B cell (primary cell): ENCODE measurements around the gene NPNT. TPM values are rescaled to one million over a fixed set of nuclear protein-coding genes. Genes with fewer than 3 reads are reported as not detected.

Experiments used
- ATAC-seq: fragments of 200-7000 bp; cut with Tn5 transposase; one replicate; pipeline ENCODE4 v1.10.0; 2021; ENCODE audit warnings: low read depth, mild to moderate bottlenecking, moderate number of reproducible peaks, moderate library complexity
- CTCF ChIA-PET: fragments of 350-600 bp; sonication (Branson Sonifier 250); formaldehyde crosslinking; loops from one replicate; lab custom pipeline; 2021; ENCODE audit warnings: antibody characterized with exemption, inconsistent platforms; lab: Charles Lee
- POLR2A ChIA-PET: fragments of 350-600 bp; sonication (Branson Sonifier 250); formaldehyde crosslinking; loops from one replicate; lab custom pipeline; 2021; ENCODE audit warnings: antibody characterized with exemption; lab: Charles Lee
- DNase-seq: peaks from one replicate; pipeline ENCODE4 v3.0.0; 2013
- H2AFZ ChIP-seq: 2 replicates; pipeline ENCODE4 v1.6.1; 2012; ENCODE audit warnings: mild to moderate bottlenecking, low read depth, low read length; ENCODE audit not compliant: insufficient read depth, poor library complexity, severe bottlenecking
- H3K27ac ChIP-seq, 2 donors: 1 replicate in 1 of 2; 2 replicates in 1 of 2; pipeline ENCODE4 v1.5.1; 2012 to 2013; ENCODE audit warnings: low read length in 2 of 2, mild to moderate bottlenecking in 2 of 2, moderate library complexity in 1 of 2
- H3K27me3 ChIP-seq, 4 experiments: fragments of 200-600 bp in 1 of 4; sonication (generic) in 1 of 4; replicated peaks in 1 of 4; 1 replicate in 2 of 4; 2 replicates in 2 of 4; pipeline versions ENCODE4 v1.6.1 to v1.7.0; 2013 to 2016; ENCODE audit warnings: low read length in 3 of 4, mild to moderate bottlenecking in 2 of 4, mixed read lengths in 1 of 4, moderate library complexity in 1 of 4; ENCODE audit not compliant: insufficient read depth in 4 of 4, control insufficient read depth in 3 of 4; ENCODE audit errors: control extremely low read depth in 1 of 4
- H3K36me3 ChIP-seq, 2 experiments: replicated peaks in 1 of 2; 1 replicate in 1 of 2; 2 replicates in 1 of 2; pipeline versions ENCODE4 v1.6.1 to v1.7.1; 2013; ENCODE audit warnings: low read length in 1 of 2; ENCODE audit not compliant: insufficient read depth in 2 of 2, control insufficient read depth in 1 of 2; ENCODE audit errors: control extremely low read depth in 1 of 2, extremely low read depth in 1 of 2
- H3K4me1 ChIP-seq, 2 donors: fragments of 200-600 bp in 1 of 2; sonication (generic) in 1 of 2; 1 replicate in 1 of 2; 2 replicates in 1 of 2; pipeline versions ENCODE4 v1.5.1 to v1.6.1; 2013 to 2017; ENCODE audit warnings: low read length in 2 of 2; ENCODE audit not compliant: control insufficient read depth in 2 of 2, insufficient read depth in 2 of 2
- H3K4me2 ChIP-seq: replicated peaks from 2 replicates; pipeline ENCODE3; 2012; ENCODE audit warnings: mild to moderate bottlenecking, low read depth, low read length; ENCODE audit not compliant: poor library complexity, severe bottlenecking
- H3K4me3 ChIP-seq, 5 experiments: fragments of 200-600 bp in 1 of 5; sonication (generic) in 1 of 5; 1 replicate in 3 of 5; 2 replicates in 2 of 5; pipeline versions ENCODE4 v1.5.1 to v1.7.0; 2011 to 2016; ENCODE audit warnings: low read length in 4 of 5, mild to moderate bottlenecking in 4 of 5, low read depth in 2 of 5, control low read depth in 1 of 5, moderate library complexity in 1 of 5; ENCODE audit not compliant: insufficient read depth in 1 of 5; ENCODE audit errors: control extremely low read depth in 1 of 5, extremely low read depth in 1 of 5
- H3K79me2 ChIP-seq: fragments of 200-600 bp; sonication (generic); one replicate; pipeline ENCODE4 v1.6.0; 2016; ENCODE audit warnings: low read length; ENCODE audit not compliant: control insufficient read depth, insufficient read depth
- H3K9ac ChIP-seq: fragments of 200-600 bp; sonication (generic); 2 replicates; pipeline ENCODE4 v1.6.1; 2017; ENCODE audit warnings: mild to moderate bottlenecking, low read length, moderate library complexity
- H3K9me3 ChIP-seq, 3 donors: one replicate each; pipeline versions ENCODE4 v1.6.1 to v1.7.1; 2013; ENCODE audit warnings: low read length in 2 of 3; ENCODE audit not compliant: control insufficient read depth in 2 of 3, insufficient read depth in 1 of 3; ENCODE audit errors: control extremely low read depth in 1 of 3
- H4K20me1 ChIP-seq: 2 replicates; pipeline ENCODE4 v1.6.0; 2012; ENCODE audit warnings: mild to moderate bottlenecking, low read length; ENCODE audit not compliant: insufficient read depth, control insufficient read depth, poor library complexity, severe bottlenecking
- H3K27ac Mint-ChIP-seq: one replicate; pipeline ENCODE4 v1.8.0; 2021; ENCODE audit warnings: mixed read lengths
- H3K27me3 Mint-ChIP-seq: one replicate; pipeline ENCODE4 v1.8.0; 2021; ENCODE audit warnings: mixed read lengths
- H3K4me1 Mint-ChIP-seq: one replicate; pipeline ENCODE4 v1.8.0; 2021; ENCODE audit warnings: mixed read lengths
- H3K4me3 Mint-ChIP-seq: one replicate; pipeline ENCODE4 v1.8.0; 2021; ENCODE audit warnings: mixed read lengths
- H3K9me3 Mint-ChIP-seq: one replicate; pipeline ENCODE4 v1.8.0; 2022; ENCODE audit warnings: mixed read lengths; ENCODE audit not compliant: insufficient read depth
- EZH2 ChIP-seq: IDR thresholded peaks from 2 replicates; pipeline ENCODE4 v1.6.1; 2012; ENCODE audit warnings: borderline replicate concordance, low read depth, mild to moderate bottlenecking, moderate library complexity, low read length; ENCODE audit not compliant: insufficient read depth, poor library complexity, severe bottlenecking
- WGBS: methylation state at CpG from one replicate; pipeline ENCODE4 v1.1.5; 2013; ENCODE audit warnings: missing lambda C conversion rate; ENCODE audit not compliant: insufficient coverage; 5-methylcytosine and 5-hydroxymethylcytosine counted together
- intact Hi-C: fragments of 100-400 bp; cut with micrococcal nuclease; formaldehyde crosslinking; loops from one replicate; pipeline ENCODE4 v1.10.0; 2022
- polyA plus RNA-seq: library from polyadenylated mRNA; depleted of rRNA; stranded (reverse); fragments of >200 nt; gene quantifications from 2 replicates; pipeline ENCODE4 v1.2.3, GENCODE V29; 2012
- total RNA-seq, 2 donors: library from RNA; stranded (reverse); fragments of 120-200 nt in 1 of 2; gene quantifications; 1 replicate in 1 of 2; 2 replicates in 1 of 2; pipeline versions ENCODE4 v1.2.3 to v1.2.4, GENCODE V29; 2013 to 2022
- TF ChIP-seq, protein P1 (sequence below): fragments of 200-600 bp; IDR thresholded peaks from one replicate; pipeline ENCODE4 v1.8.0; 2022; ENCODE audit warnings: antibody characterized with exemption, mild to moderate bottlenecking

NPNT gene
- total and polyA plus RNA-seq, 2 donors (not counting 1 experiment from before 2014, with no cell fraction given), result not detected

DNA sequence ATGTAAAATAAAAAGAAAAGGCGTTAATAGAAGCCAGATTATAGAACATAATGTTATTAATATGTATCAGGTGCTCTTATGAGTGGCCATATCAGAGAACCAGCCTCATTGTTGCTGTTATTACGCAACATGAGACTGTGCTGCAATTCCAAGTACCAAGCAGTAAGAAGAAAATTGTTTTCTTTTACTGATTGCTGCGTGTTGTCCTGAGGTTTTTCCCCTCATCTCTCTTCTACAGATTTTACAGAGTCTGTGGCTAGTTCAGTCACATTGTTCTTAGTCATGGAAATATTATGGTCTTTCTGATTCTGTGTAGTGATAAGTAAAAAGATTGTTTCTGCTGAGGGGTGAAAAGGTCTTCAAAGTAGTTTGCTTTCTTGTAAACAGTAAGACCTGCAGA, 55.9 kb downstream of the NPNT start:
- POLR2A ChIA-PET, result no interaction called here
- DNase-seq (no peak), ATAC-seq (no peak)
- Histone ChIP-seq H3K27me3 (no peaks in the 10 kb centered on the region), H3K9me3 (no peaks in the 10 kb centered on the region), H3K4me2 (no peak overlapping the region), H3K4me1 (no peaks in the 10 kb centered on the region), H3K36me3 (no peaks in the 10 kb centered on the region), H2AFZ (no peak overlapping the region), H3K27ac (no peak overlapping the region), H3K4me3 (no peak overlapping the region), H3K79me2 (no peaks in the 10 kb centered on the region), H4K20me1 (no peaks in the 10 kb centered on the region), H3K9ac (no peak overlapping the region)
- peaks cover 3% of the 10 kb centered on the region for H3K9me3 Mint-ChIP-seq
- no peak overlapping the region for H3K27ac Mint-ChIP-seq
- TF ChIP-seq, protein P1, sequence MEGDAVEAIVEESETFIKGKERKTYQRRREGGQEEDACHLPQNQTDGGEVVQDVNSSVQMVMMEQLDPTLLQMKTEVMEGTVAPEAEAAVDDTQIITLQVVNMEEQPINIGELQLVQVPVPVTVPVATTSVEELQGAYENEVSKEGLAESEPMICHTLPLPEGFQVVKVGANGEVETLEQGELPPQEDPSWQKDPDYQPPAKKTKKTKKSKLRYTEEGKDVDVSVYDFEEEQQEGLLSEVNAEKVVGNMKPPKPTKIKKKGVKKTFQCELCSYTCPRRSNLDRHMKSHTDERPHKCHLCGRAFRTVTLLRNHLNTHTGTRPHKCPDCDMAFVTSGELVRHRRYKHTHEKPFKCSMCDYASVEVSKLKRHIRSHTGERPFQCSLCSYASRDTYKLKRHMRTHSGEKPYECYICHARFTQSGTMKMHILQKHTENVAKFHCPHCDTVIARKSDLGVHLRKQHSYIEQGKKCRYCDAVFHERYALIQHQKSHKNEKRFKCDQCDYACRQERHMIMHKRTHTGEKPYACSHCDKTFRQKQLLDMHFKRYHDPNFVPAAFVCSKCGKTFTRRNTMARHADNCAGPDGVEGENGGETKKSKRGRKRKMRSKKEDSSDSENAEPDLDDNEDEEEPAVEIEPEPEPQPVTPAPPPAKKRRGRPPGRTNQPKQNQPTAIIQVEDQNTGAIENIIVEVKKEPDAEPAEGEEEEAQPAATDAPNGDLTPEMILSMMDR, result no peak
- TF ChIP-seq EZH2, result no peak
- H3K4me3 Mint-ChIP-seq, result no peak overlapping the region
- WGBS, result 100% methylated on average over 1 of the region's 3 CpGs
- CTCF ChIA-PET, result no interaction called here
- H3K4me1 Mint-ChIP-seq, result no peaks in the 10 kb centered on the region
- no peaks in the 10 kb centered on the region for H3K27me3 Mint-ChIP-seq
- intact Hi-C loops, result no loop called here

DNA sequence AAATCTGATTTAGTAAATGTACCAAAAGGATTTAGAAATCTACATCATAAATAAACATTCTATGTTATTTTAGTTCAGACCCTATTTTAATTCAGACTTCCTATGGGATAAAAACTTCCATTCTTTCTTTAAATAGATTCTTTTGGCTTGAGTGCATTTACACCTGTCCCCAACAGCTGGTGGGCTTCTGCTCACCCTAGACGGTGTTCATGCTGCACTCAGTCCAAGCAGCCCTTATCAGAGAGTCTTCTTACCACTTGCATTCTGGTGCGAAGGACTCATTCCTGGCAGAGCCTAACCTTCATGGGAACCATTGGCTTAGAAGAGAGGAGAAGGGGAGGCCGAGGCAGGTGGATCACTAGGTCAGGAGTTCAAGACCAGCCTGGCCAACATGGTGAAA, 57.3 kb downstream of the NPNT start:
- TF ChIP-seq, protein P1, result no peak
- no peak for TF ChIP-seq EZH2
- WGBS, result 79% methylated on average over 2 of the region's 3 CpGs
- ATAC-seq, result no peak

More for the DNA sequence above, 57.3 kb downstream of the NPNT start:
- Mint-ChIP-seq H3K27me3 (no peaks in the 10 kb centered on the region), H3K4me3 (no peak overlapping the region), H3K9me3 (no peaks in the 10 kb centered on the region), H3K4me1 (no peaks in the 10 kb centered on the region), H3K27ac (no peak overlapping the region)
- no peak overlapping the region for H2AFZ ChIP-seq
- H3K9me3 ChIP-seq, result no peaks in the 10 kb centered on the region
- no peak overlapping the region for H3K27ac ChIP-seq
- H3K4me1 ChIP-seq, result no peaks in the 10 kb centered on the region
- H3K36me3 ChIP-seq, result no peaks in the 10 kb centered on the region
- no peaks in the 10 kb centered on the region for H3K79me2 ChIP-seq
- POLR2A ChIA-PET, result no interaction called here
- intact Hi-C loops, result no loop called here
- H4K20me1 ChIP-seq, result no peaks in the 10 kb centered on the region
- H3K9ac ChIP-seq, result no peak overlapping the region
- no peak overlapping the region for H3K4me2 ChIP-seq
- no peaks in the 10 kb centered on the region for H3K27me3 ChIP-seq
- no peak for DNase-seq
- CTCF ChIA-PET, result no interaction called here
- H3K4me3 ChIP-seq, result no peak overlapping the region
